AG10803 (cell line): Measurements from ENCODE around the gene U2AF1.
"Not testable (repeated sequence)": the region's sequence is repeated elsewhere in the genome, so short reads cannot be mapped to it uniquely, and the experiment has no call there.

Source experiments
- DNase-seq: peaks from one replicate; pipeline ENCODE4 v3.0.0; 2010; ENCODE audit warnings: low read depth
- H3K4me3 ChIP-seq: 2 replicates; pipeline ENCODE4 v1.5.1; 2011; ENCODE audit warnings: mild to moderate bottlenecking, low read length, control low read depth

U2AF1 gene

GRCh38 chr21:43082587-43083300 is 24.6 kb downstream of the U2AF1 start:
- not testable (repeated sequence) for DNase-seq, H3K4me3 ChIP-seq

- H3K4me3 ChIP-seq, DNase-seq: not testable (repeated sequence)
Measured at GRCh38 chr21:43076643-43077042, 30.7 kb downstream of the U2AF1 start.

- DNase-seq, H3K4me3 ChIP-seq: not testable (repeated sequence)
Measured at GRCh38 chr21:43076023-43076637, 31.2 kb downstream of the U2AF1 start.

GRCh38 chr21:43075170-43076022 is 32.0 kb downstream of the U2AF1 start, which contains the start of gene CBS:
CBS (minus strand) TSS chr21:43075835; CDS start chr21:43072193, 3,642 bp downstream.
- DNase-seq, H3K4me3 ChIP-seq: not testable (repeated sequence)

- DNase-seq, H3K4me3 ChIP-seq: not testable (repeated sequence)
Measured at GRCh38 chr21:43074401-43075169, 32.8 kb downstream of the U2AF1 start.

- DNase-seq, H3K4me3 ChIP-seq: not testable (repeated sequence)
Measured at GRCh38 chr21:43072742-43073141, 34.6 kb downstream of the U2AF1 start.

GRCh38 chr21:43069682-43070081 is 37.7 kb downstream of the U2AF1 start:
- H3K4me3 ChIP-seq, DNase-seq: not testable (repeated sequence)

GRCh38 chr21:43068065-43068464 is 39.3 kb downstream of the U2AF1 start:
- not testable (repeated sequence) for H3K4me3 ChIP-seq, DNase-seq

- not testable (repeated sequence) for DNase-seq
Measured at GRCh38 chr21:43066690-43067089, 40.7 kb downstream of the U2AF1 start.

GRCh38 chr21:43065991-43066390 is 41.4 kb downstream of the U2AF1 start:
- H3K4me3 ChIP-seq, DNase-seq: not testable (repeated sequence)

More at GRCh38 chr21:43066690-43067089, 40.7 kb downstream of the U2AF1 start:
- not testable (repeated sequence) for H3K4me3 ChIP-seq

GRCh38 chr21:43064265-43064917 is 43.0 kb downstream of the U2AF1 start:
- H3K4me3 ChIP-seq, DNase-seq: not testable (repeated sequence)

GRCh38 chr21:43062955-43063664 is 44.3 kb downstream of the U2AF1 start:
- DNase-seq: not testable (repeated sequence)

GRCh38 chr21:43053112-43053511 is 54.3 kb downstream of the U2AF1 start:
- not testable (repeated sequence) for DNase-seq, H3K4me3 ChIP-seq

More at GRCh38 chr21:43062955-43063664, 44.3 kb downstream of the U2AF1 start:
- not testable (repeated sequence) for H3K4me3 ChIP-seq

- DNase-seq: not testable (repeated sequence)
Measured at GRCh38 chr21:43045876-43046821, 61.2 kb downstream of the U2AF1 start.

GRCh38 chr21:43045165-43045875 is 62.0 kb downstream of the U2AF1 start:
- DNase-seq, H3K4me3 ChIP-seq: not testable (repeated sequence)

More at GRCh38 chr21:43045876-43046821, 61.2 kb downstream of the U2AF1 start:
- H3K4me3 ChIP-seq: not testable (repeated sequence)

- not testable (repeated sequence) for DNase-seq
Measured at GRCh38 chr21:43044547-43044946, 62.8 kb downstream of the U2AF1 start.

More at GRCh38 chr21:43044547-43044946, 62.8 kb downstream of the U2AF1 start:
- H3K4me3 ChIP-seq: not testable (repeated sequence)
